GM10847 (cell line): ENCODE data around the gene AGMO.

Source experiments
- POLR2A ChIP-seq: IDR thresholded peaks from 2 replicates; pipeline ENCODE4 v1.6.1; 2011; ENCODE audit not compliant: insufficient read length; ENCODE audit errors: extremely low read depth

The AGMO gene

DNA sequence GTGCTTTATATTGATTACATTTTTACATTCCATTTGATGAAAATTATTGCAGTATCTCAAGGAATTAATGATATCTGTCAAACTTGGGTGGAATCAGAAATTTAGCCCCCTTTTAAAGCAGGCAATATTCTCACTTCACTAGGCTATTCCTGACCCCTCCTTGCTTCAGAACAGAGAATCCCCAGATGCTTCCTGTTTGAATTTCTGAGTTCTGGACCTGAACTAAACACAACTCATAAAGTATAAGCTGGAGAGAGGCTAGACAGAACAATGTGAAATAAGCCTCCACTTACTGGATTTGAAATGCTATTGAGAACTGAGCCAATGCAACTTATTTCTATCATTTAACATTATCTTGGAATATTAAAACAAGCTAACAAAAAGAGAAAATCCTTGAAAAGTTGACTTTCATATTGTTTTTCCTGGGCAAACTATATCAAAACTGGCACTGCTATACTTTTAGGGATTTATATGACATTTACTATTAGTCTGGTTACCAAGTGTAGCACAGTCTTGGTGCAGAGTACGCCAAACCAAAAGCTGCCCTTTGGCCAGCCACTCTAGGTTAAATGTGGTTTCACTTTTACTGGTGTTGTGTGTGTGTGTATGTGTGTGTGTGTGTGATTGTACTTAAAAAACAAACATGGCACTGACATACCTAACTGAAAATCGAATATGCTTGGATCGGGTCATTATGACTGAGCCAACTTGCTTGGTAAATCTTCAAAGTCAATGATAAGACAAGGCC, 19.0 kb upstream of the AGMO start:
- TF ChIP-seq POLR2A, result no peak

DNA sequence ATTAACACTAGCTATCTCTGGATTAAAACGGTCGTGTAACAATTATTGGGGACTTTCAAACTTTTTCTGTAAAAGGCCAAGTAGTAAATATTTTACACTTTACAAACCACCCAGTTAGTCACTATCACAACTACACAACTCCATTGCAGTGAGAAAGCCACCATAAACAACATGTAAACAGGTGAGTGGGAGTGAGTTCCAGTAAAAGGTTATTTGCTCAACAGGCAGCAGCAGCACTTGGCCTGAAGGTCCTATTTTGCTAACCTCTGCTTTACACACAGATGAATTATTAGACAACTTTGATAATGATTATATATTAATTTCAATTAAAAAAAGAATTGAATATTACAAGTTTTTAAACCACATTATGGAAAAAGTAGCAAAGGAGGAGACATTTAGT, 15.8 kb upstream of the AGMO start:
- no peak for TF ChIP-seq POLR2A

DNA sequence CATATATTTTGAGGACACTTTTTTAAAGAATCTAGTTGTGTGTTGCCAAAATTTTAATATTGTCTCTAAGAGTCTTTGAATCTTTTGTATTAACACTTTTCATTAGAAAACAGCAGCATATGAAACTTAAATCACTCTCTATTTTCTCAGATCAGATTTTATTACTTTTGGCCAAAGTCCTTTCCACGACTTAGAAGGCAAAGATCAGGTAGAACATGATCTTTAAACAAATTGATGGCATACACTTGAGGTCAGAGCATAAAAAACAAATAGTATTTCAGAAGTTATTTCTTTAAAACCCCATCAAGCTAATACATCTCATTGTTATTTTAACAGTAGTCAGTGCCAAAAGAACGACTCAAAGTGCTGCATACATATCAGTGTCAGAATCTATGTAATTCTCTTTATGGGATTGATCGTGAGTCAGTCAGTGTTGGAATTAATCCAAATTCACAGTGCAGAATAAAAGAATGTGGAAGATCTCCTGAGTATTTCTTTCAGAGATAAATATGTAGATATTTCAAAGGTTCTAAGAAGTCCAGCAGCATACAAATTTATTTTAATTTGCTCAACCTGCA, 9.6 kb upstream of the AGMO start:
- no peak for TF ChIP-seq POLR2A

DNA sequence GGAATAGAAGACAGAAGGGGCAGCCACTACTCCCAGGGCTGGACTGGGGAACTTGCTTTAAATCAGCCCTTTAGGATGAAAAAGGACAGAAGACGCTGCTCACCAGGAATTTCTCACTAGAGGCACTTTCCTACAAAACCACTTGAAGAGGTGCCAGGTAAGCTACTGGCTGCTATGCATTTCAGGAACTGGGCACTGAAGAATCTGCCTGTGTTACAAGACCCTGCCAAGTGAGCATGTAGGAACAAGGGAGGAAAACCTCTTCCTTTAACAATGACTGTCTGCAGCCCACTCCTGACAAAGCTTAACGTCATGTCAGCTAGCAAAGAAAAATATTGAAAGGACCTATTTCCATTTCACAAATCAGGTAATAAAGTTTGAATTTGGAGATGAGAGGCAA, 5.8 kb upstream of the AGMO start:
- no peak for TF ChIP-seq POLR2A

DNA sequence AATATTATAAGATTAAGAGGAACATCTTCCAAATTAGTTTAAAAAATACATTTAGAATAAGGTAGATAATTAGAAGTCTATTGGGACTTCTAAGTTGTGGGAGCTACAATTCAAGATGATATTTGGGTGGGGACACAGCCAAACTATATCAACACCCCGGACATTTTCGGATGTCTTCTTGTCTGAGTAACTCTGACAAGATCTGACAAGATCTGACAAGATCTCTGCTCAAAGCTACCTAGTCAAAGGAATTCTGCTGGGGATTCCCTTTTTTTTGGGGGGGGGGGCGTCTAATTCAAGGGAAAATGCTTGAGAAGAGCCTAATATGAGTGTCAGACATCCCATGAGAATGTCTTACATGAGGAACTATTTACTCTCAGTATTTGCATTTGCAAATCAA, 5.2 kb upstream of the AGMO start:
- TF ChIP-seq POLR2A, result no peak

DNA sequence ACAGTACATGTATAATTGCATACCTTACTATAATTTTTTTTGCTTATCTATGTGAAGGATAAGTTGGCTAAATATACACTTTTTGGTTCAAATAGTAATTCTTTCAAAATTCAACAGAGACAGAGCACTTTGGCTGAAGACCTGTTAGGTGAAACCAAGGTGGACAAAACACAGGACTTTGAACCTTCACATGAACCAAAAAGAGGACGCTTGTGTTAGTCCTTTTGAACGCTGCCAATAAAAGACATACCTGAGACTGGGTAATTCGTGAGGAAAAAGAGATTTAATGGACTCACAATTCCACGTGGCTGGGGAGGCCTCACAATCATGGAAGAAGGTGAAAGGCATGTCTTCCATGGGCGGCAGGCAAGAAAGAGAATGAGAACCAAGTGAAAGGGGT, 4.7 kb upstream of the AGMO start:
- TF ChIP-seq POLR2A, result no peak

DNA sequence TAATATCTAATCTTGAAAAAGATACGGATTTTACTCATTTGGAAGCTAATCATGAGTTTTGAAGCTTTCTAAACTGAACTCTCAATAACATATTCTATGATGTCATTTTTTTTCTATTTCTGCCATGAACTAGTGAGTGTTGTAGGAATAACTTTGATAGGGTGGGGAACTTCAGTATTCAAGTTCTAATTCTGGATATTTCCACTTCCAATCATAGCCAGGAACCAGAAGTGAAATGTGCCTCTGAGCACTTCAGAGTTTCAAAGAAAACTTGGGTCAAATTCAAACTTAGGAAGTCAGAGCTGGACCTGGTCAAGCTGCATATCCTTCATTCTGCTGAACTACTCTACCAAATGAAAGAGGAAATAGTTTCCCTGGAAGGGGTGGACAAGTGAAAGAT, 847 bp downstream of the AGMO start:
- TF ChIP-seq POLR2A, result no peak

DNA sequence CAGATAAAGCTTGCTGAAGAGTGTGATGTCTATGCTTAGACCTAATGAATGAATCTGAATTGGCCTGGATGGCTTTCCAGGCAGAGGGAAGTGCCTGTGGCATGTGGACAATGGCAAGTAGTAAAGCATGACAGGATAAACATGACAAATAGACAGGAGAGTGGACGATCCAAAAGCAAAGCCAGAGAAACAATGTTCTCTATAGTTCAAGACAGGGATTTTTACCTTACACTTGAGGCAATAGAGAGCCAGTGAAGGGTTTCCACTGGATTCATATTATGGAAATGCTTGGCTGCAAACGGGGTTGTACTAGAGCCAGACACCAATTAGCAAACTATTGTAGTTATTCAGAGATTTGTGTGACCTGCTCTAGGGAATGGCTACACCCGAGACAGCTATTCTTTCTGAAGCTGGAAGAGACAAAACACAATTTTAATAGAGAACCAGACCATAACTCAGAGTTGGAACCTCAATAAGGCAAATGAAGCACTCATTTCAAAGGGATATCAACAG, 2.3 kb downstream of the AGMO start:
- TF ChIP-seq POLR2A, result no peak

DNA sequence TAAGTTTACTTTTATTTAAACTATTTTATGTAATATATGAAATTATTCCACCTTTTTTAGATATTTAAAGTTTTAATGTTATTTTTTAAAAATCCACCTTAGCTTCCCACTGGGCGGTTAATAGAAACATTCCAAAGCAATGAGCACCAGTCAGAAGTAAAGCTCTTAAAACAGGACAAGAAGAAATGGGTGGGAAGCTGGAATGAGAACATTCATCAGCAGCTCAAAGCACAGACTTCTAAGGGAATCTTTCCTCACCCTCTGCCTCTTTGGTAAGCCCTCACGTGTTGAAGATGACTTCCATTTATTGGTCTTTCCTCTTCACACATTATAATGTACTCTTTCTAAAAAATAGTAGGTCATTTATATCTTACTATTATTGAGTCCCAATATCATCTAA, 3.1 kb downstream of the AGMO start:
- no peak for TF ChIP-seq POLR2A

DNA sequence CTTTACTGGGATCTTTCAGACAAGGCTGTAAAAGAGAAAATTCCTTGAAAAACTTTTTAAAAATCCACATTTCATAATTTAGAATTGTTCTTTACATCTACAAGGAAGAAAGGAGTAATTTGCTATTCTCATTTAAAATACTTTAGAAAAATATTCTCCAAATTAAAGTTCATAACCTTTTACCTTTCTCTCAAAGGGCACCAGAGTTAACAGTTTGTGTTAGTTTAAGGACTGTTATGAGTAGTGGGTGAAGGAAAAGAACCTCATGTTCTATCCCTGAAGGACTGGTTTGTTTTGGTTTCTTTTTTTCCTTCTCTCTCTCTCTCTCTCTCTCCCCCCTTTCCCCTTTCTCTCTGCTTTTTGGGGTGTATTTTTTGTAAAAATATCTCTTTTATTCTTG, 4.1 kb downstream of the AGMO start:
- TF ChIP-seq POLR2A, result no peak

DNA sequence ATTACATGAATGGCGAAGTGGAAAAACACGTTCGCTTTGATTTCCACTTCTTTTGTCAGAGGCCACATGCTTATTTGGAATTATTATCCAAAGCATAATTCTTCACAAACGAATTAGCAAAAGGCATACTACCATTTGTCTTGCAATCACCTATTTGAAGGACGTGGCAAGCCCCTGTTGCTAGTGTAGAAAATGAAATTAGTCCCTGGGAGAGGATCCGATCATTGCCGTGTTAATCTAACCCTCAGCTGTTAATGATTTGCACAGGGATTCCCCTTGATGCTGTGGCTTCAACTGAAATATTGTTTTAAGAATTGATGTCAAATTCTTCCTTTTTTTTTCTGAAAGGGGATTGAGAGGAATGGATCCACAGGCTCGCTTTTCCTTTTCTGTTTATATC, 4.6 kb downstream of the AGMO start:
- no peak for TF ChIP-seq POLR2A

DNA sequence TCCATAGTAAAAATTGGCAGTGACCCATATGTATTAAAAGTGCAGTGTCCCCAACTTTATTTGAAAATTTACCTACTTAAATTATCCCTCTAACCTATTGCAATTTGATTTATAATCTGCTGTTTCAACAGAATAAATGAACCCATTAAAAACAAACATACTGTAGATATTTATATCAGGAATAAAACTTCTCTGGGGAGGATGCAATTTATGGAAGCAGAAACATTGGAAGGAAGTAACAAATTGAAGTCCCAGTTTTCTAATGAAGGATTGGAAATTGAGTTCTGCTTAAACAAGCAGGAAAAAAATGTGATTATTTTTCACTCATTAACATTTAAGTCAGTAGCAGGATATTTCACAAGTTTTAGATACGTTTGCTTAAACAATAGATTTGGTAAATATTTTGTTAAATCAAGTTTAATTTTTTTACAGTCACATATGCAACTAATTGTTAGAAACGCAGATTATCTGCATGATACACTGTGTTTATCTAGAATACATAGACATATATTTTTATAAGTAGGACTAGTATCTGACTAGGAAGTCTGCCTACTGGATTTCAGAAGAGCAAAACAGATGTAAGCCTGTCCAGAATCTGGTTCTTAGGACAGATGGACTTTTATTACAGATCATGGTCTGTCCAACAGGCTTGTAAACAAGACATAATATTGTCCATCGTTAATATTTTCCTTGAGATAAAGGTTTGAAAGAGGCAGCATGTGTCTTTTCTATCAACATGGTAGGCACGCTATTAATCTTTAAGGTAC, 5.3 kb downstream of the AGMO start:
- no peak for TF ChIP-seq POLR2A

DNA sequence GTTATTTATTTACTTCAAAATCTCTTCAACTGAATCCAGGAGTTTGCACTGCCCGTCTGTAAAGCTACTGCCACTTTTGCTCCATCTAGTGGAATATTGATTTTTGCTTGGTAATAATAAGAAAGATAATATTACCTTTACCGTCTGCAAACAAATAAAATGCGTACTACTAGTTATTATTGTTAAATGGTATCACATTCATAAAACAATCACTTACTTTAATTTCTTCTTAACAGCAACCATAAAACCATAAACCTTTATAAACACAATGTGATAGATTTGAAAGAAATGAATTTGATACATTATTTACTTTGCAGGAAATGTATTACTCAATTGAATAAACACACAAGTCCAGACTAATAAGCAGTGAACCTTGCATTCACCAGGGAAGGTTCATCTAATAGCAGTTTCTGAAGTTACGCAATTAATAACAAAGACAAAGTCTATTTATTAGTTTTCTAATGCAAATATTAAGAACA, 6.4 kb downstream of the AGMO start:
- TF ChIP-seq POLR2A, result no peak

DNA sequence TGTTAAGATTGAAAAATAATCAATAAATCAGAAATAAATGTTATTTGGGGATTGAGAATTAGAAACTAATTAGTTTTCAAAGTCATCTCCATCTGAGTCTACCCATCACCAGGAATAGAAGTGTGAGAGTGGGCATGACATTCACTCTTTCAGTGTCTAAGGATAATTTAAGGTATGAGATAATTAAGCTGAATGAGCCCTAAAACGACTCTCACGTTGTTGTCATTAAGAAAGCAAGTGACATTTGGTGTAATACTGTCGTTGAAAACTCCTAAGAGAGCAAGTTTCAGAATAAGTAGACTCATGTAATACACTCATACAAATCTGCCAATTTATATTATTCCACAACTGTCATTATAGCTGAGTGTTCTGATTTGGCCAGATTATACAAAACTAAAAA, 7.1 kb downstream of the AGMO start:
- no peak for TF ChIP-seq POLR2A

DNA sequence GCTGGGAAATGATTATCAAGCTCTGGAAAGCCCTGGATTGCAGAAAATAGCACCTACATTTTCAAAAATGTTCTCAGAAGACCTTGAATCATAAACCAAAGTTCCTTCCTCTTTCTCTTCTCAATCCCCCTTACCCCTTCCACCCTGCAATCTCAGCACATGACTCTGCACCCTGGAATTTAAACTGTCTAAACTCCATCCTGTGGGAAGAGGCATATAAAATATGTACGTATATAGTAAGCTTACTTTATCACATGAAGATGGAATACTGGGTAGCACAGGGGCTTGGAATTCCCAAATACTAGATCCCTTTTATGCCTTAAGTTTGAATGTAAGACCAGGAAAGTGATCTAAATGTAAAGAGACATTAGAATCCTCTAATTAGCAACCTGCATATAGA, 7.7 kb downstream of the AGMO start:
- TF ChIP-seq POLR2A, result no peak

DNA sequence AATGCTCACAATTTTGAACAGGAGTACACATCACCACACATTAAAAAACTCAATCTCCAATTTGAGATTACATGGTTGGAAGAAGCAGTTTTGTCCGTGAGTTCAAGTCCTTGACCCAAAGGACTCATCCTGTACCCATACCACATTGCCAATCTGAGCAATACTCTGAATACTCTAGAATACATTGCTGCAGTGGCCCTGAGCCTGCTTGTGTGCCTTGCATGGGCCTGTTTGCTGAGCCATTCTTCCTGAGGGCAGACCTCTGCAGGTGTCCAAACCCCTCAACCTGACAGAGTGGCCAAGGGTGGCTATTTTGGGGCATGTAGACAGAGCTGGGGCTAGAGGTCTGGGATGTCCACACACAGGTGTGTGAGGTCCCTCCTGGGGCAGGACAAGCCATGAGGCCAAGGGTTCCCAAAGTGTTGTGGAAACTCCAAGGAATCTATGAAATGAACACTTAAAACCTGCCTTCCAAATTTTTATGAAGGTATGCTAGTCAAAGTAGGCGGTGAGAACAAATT, 15.5 kb downstream of the AGMO start:
- no peak for TF ChIP-seq POLR2A
